ENCODE data around the gene PRR23C.

- no peak for TF ChIP-seq CTCF (optimal IDR thresholded peaks at IDR 0.05 in 1 of 3, IDR thresholded peaks at IDR 0.05 in 1 of 3, conservative IDR thresholded peaks at IDR 0.05 in 1 of 3; ENCODE audit: extremely low read depth in 1 of 3, insufficient read depth in 2 of 3, low read length in 3 of 3)
- TF ChIP-seq EZH2 (IDR thresholded peaks at IDR 0.05; ENCODE audit: low read length) = no peak
Observed at GRCh38 chr3:139084176-139084575, 39.5 kb upstream of the PRR23C start.
